Nephron (organoid): ENCODE measurements around the gene SF1.

Experiments
- H3K27ac Mint-ChIP-seq, 3 experiments: 2 replicates each; pipeline ENCODE4 v1.8.0; 2020; ENCODE audit warnings: mixed read lengths in 3 of 3, mild to moderate bottlenecking in 2 of 3, moderate library complexity in 1 of 3
- H3K27me3 Mint-ChIP-seq: 2 replicates; pipeline ENCODE4 v1.8.0; 2021; ENCODE audit warnings: low read depth, mild to moderate bottlenecking, moderate library complexity, mixed read lengths
- H3K36me3 Mint-ChIP-seq: 2 replicates; pipeline ENCODE4 v1.8.0; 2020; ENCODE audit warnings: low read depth, mixed read lengths
- H3K4me1 Mint-ChIP-seq: 2 replicates; pipeline ENCODE4 v1.8.0; 2020; ENCODE audit warnings: mixed read lengths
- H3K4me3 Mint-ChIP-seq, 3 experiments: 2 replicates each; pipeline ENCODE4 v1.8.0; 2020; ENCODE audit warnings: mild to moderate bottlenecking in 3 of 3, mixed read lengths in 3 of 3, moderate library complexity in 2 of 3
- H3K9me3 Mint-ChIP-seq: 2 replicates; pipeline ENCODE4 v1.8.0; 2020; ENCODE audit warnings: mixed read lengths
- CTCF ChIP-seq, 3 experiments: fragments of 200-600 bp; sonication (generic); IDR thresholded peaks; one replicate each; pipeline ENCODE4 v1.5.0; 2021; ENCODE audit warnings: antibody characterized with exemption in 3 of 3; ENCODE audit not compliant: unreplicated experiment in 3 of 3

Gene SF1

GRCh38 chr11:64715756-64716472, 62.4 kb downstream of the SF1 start:
- Mint-ChIP-seq H3K9me3 (no peaks in the 10 kb centered on the region), H3K27me3 (peaks cover 89% of the 10 kb centered on the region), H3K4me1 (peaks cover 17% of the 10 kb centered on the region), H3K36me3 (no peaks in the 10 kb centered on the region), H3K27ac (no peak overlapping the region), H3K4me3 (peak overlapping the region in 2 of 3 experiments; percentile 10 to 56)
- TF ChIP-seq CTCF (IDR thresholded peaks at IDR 0.05; ENCODE audit: unreplicated experiment in 3 of 3), result no peak

GRCh38 chr11:64715110-64715509, 63.2 kb downstream of the SF1 start:
- H3K36me3 Mint-ChIP-seq, result no peaks in the 10 kb centered on the region
- H3K27me3 Mint-ChIP-seq, result peaks cover 89% of the 10 kb centered on the region
- no peak overlapping the region for H3K27ac Mint-ChIP-seq
- peaks cover 20% of the 10 kb centered on the region for H3K4me1 Mint-ChIP-seq
- H3K9me3 Mint-ChIP-seq, result no peaks in the 10 kb centered on the region
- no peak for TF ChIP-seq CTCF (IDR thresholded peaks at IDR 0.05; ENCODE audit: unreplicated experiment in 3 of 3)
- H3K4me3 Mint-ChIP-seq, result peak overlapping the region; percentile 10 to 22 (median 19)

GRCh38 chr11:64714666-64715065, 63.7 kb downstream of the SF1 start:
- peaks cover 20% of the 10 kb centered on the region for H3K4me1 Mint-ChIP-seq
- H3K36me3 Mint-ChIP-seq, result no peaks in the 10 kb centered on the region
- peaks cover 89% of the 10 kb centered on the region for H3K27me3 Mint-ChIP-seq
- no peaks in the 10 kb centered on the region for H3K9me3 Mint-ChIP-seq
- no peak for TF ChIP-seq CTCF (IDR thresholded peaks at IDR 0.05; ENCODE audit: unreplicated experiment in 3 of 3)
- no peak overlapping the region for H3K27ac Mint-ChIP-seq
- H3K4me3 Mint-ChIP-seq, result peak overlapping the region in 2 of 3 experiments; percentile 30 to 70
